ENCODE data around the gene ADAMTSL3. TPM values are rescaled to one million over a fixed set of nuclear protein-coding genes. Genes with fewer than 3 reads are reported as not detected.
A peak's percentile ranks its signal among the peaks of the same experiment; 100 is the strongest.

The ADAMTSL3 gene
- total and polyA plus RNA-seq, 4 donors = 0.85 to 58.2 (median 7.9) TPM

DNA sequence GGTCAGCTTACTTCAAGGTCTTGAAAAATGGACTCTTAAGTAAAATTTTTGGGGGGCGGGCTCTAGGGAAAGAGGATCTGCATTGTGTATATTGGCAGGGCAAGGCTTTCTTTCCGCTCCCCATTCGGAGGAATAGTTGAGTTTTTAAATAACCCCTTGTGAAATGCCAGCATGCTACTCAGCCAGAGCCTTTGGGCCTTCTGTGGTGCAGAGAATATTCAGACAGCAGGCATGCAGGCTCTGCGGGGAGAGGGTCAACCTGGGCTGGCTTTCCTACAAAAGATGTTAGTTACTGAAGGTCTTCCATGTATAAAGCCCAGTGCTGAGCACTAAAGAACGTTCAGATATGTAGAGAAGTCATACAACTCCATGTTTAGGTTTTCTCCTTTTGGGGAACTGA is 40.6 kb downstream of the ADAMTSL3 start:
- Histone ChIP-seq H3K9me3 (ENCODE audit: control insufficient read depth in 4 of 4, insufficient read depth in 3 of 4, low read length in 3 of 4) (no peaks in the 10 kb centered on the region), H3K27me3 (ENCODE audit: control insufficient read depth in 3 of 3, insufficient read depth in 3 of 3, low read length in 2 of 3) (no peaks in the 10 kb centered on the region), H3K4me1 (ENCODE audit: control insufficient read depth in 5 of 5, insufficient read depth in 5 of 5, low read length in 5 of 5) (peaks cover 0 to 61% (median 7%) of the 10 kb centered on the region in 5 donors), H3K27ac (ENCODE audit: low read depth in 1 of 2, low read length in 1 of 2) (no peak overlapping the region), H3K4me3 (no peak overlapping the region), H3K9ac (ENCODE audit: insufficient read depth in 1 of 2, low read length in 2 of 2) (no peak overlapping the region), H3K36me3 (ENCODE audit: control insufficient read depth in 4 of 4, insufficient read depth in 4 of 4, low read length in 4 of 4) (no peaks in the 10 kb centered on the region)
- TF ChIP-seq, protein P1, sequence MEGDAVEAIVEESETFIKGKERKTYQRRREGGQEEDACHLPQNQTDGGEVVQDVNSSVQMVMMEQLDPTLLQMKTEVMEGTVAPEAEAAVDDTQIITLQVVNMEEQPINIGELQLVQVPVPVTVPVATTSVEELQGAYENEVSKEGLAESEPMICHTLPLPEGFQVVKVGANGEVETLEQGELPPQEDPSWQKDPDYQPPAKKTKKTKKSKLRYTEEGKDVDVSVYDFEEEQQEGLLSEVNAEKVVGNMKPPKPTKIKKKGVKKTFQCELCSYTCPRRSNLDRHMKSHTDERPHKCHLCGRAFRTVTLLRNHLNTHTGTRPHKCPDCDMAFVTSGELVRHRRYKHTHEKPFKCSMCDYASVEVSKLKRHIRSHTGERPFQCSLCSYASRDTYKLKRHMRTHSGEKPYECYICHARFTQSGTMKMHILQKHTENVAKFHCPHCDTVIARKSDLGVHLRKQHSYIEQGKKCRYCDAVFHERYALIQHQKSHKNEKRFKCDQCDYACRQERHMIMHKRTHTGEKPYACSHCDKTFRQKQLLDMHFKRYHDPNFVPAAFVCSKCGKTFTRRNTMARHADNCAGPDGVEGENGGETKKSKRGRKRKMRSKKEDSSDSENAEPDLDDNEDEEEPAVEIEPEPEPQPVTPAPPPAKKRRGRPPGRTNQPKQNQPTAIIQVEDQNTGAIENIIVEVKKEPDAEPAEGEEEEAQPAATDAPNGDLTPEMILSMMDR (IDR thresholded peaks at IDR 0.05; ENCODE audit: control extremely low read depth, extremely low read depth) = no peak
- WGBS, 2 donors = 67 to 84% methylated on average over 5 of the region's 5 CpGs
- ATAC-seq (ENCODE audit: insufficient read depth, low FRiP score) = no peak
- DNase-seq = peak; percentile 19 to 56 (median 40)

DNA sequence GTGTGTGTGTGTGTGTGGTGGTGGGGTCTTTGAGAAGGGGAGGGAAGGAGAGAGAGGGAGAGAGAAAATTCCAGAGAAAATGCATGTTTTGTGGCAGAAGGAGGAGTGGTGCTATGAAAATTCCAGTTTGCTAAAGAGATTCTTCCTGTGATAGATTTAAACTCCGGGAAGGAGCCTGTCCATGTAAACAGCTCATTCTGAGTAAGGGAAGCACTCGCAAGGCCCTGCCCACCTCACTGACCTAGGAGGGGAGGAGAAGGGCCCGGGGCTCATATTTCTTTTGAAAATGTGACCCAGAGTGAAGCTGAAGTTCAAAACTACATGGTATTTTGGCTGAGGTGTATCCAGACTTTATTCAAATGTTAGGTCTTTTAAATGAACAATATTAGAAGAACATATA is 41.3 kb downstream of the ADAMTSL3 start:
- no peak overlapping the region for H3K4me3 ChIP-seq
- TF ChIP-seq, protein P1 (IDR thresholded peaks at IDR 0.05; ENCODE audit: control extremely low read depth, extremely low read depth) = no peak
- WGBS, 2 donors = 33 to 64% methylated on average over 3 of the region's 3 CpGs
- no peaks in the 10 kb centered on the region for H3K27me3 ChIP-seq (ENCODE audit: control insufficient read depth in 3 of 3, insufficient read depth in 3 of 3, low read length in 2 of 3)
- H3K4me1 ChIP-seq (ENCODE audit: control insufficient read depth in 5 of 5, insufficient read depth in 5 of 5, low read length in 5 of 5) = peaks cover 0 to 59% (median 7%) of the 10 kb centered on the region in 5 donors
- H3K9ac ChIP-seq (ENCODE audit: insufficient read depth in 1 of 2, low read length in 2 of 2) = no peak overlapping the region
- no peaks in the 10 kb centered on the region for H3K36me3 ChIP-seq (ENCODE audit: control insufficient read depth in 4 of 4, insufficient read depth in 4 of 4, low read length in 4 of 4)
- no peak overlapping the region for H3K27ac ChIP-seq (ENCODE audit: low read depth in 1 of 2, low read length in 1 of 2)
- ATAC-seq (ENCODE audit: insufficient read depth, low FRiP score) (no peak), DNase-seq (peak in 2 of 3 donors; percentile 22 to 32)
- no peaks in the 10 kb centered on the region for H3K9me3 ChIP-seq (ENCODE audit: control insufficient read depth in 4 of 4, insufficient read depth in 3 of 4, low read length in 3 of 4)

DNA sequence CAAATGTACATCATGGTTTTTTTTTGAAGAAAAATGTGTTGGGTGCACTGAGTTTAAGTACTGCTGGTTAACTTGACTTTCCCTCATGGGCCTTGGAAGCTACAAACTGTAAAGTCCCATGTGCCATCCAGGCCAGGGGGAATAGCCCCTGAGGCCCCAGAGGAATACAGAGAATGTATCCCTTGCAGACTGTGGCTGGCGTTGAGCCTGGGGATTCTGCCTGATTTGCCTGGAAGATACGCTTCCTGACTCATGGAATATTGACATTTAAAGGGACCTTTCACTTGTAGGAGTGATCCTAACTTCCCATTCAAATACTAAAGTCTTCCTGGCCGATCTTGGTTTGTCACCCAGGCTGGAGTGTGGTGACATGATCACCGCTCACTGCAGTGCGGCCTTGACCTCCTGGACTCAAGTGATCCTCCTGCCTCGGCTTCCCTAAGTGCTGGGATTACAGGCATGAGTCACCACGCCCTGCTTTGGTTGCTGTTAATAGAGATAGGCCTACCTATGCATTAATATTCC is 42.0 kb downstream of the ADAMTSL3 start:
- Histone ChIP-seq H3K27ac (ENCODE audit: low read depth in 1 of 2, low read length in 1 of 2) (no peak overlapping the region), H3K36me3 (ENCODE audit: control insufficient read depth in 4 of 4, insufficient read depth in 4 of 4, low read length in 4 of 4) (no peaks in the 10 kb centered on the region), H3K4me1 (ENCODE audit: control insufficient read depth in 5 of 5, insufficient read depth in 5 of 5, low read length in 5 of 5) (peaks cover 0 to 52% (median 7%) of the 10 kb centered on the region in 5 donors), H3K9me3 (ENCODE audit: control insufficient read depth in 4 of 4, insufficient read depth in 3 of 4, low read length in 3 of 4) (no peaks in the 10 kb centered on the region), H3K9ac (ENCODE audit: insufficient read depth in 1 of 2, low read length in 2 of 2) (no peak overlapping the region), H3K27me3 (ENCODE audit: control insufficient read depth in 3 of 3, insufficient read depth in 3 of 3, low read length in 2 of 3) (no peaks in the 10 kb centered on the region), H3K4me3 (no peak overlapping the region)
- DNase-seq (peak in 1 of 3 donors; percentile 27), ATAC-seq (ENCODE audit: insufficient read depth, low FRiP score) (no peak)
- TF ChIP-seq, protein P1 (IDR thresholded peaks at IDR 0.05; ENCODE audit: control extremely low read depth, extremely low read depth) = no peak
- WGBS, 2 donors = 78 to 88% methylated on average over 7 of the region's 7 CpGs

DNA sequence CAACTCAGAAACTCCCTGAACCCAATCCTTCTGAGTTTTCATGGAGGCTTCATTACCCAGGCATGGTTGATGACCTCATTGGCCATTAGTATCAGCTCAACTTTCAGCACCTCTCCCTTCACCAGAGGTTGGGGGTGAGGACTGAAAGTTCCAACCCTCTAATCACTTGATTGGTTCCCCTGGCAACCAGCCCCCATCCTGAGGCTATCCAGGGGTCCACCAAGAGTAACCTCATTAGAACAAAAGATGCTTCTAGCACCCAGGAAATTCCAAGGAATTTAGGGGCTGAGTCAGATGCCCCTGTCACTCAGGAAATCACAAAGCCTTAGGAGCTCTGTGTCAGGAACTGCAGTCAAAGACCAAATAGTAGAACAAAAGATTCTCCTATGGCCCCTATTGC is 43.8 kb downstream of the ADAMTSL3 start:
- Histone ChIP-seq H3K4me1 (ENCODE audit: control insufficient read depth in 5 of 5, insufficient read depth in 5 of 5, low read length in 5 of 5) (peaks cover 0 to 41% (median 7%) of the 10 kb centered on the region in 5 donors), H3K27me3 (ENCODE audit: control insufficient read depth in 3 of 3, insufficient read depth in 3 of 3, low read length in 2 of 3) (no peaks in the 10 kb centered on the region), H3K36me3 (ENCODE audit: control insufficient read depth in 4 of 4, insufficient read depth in 4 of 4, low read length in 4 of 4) (no peaks in the 10 kb centered on the region), H3K27ac (ENCODE audit: low read depth in 1 of 2, low read length in 1 of 2) (no peak overlapping the region), H3K4me3 (no peak overlapping the region), H3K9ac (ENCODE audit: insufficient read depth in 1 of 2, low read length in 2 of 2) (no peak overlapping the region), H3K9me3 (ENCODE audit: control insufficient read depth in 4 of 4, insufficient read depth in 3 of 4, low read length in 3 of 4) (no peaks in the 10 kb centered on the region)
- DNase-seq = no peak
- no peak for ATAC-seq (ENCODE audit: insufficient read depth, low FRiP score)
- TF ChIP-seq, protein P1 (IDR thresholded peaks at IDR 0.05; ENCODE audit: control extremely low read depth, extremely low read depth) = no peak

All from lung (tissue), 12 donors.